CD4-positive, alpha-beta T cell (primary cell): ENCODE results near the gene RTL5. TPM values are rescaled to one million over a fixed set of nuclear protein-coding genes. Genes with fewer than 3 reads are reported as not detected.

ENCODE experiments used
- ATAC-seq: fragments of 200-7000 bp; cut with Tn5 transposase; one replicate; pipeline ENCODE4 v1.10.0; 2022; ENCODE audit warnings: mild to moderate bottlenecking; ENCODE audit not compliant: poor library complexity
- CTCF ChIA-PET: fragments of 350-600 bp; sonication (Branson Sonifier 250); formaldehyde crosslinking; loops from one replicate; lab custom pipeline; 2021; ENCODE audit warnings: antibody characterized with exemption, inconsistent platforms; lab: Charles Lee
- POLR2A ChIA-PET: fragments of 350-600 bp; sonication (Branson Sonifier 250); formaldehyde crosslinking; loops from one replicate; lab custom pipeline; 2021; ENCODE audit warnings: antibody characterized with exemption, inconsistent platforms; lab: Charles Lee
- DNase-seq, 14 experiments: peaks; one replicate each; pipeline ENCODE4 v3.0.0-alpha.2; 2013 to 2020; ENCODE audit warnings: mixed read lengths in 2 of 14
- H3K27ac ChIP-seq, 2 donors: one replicate each; pipeline versions ENCODE4 v1.5.1 to v1.7.0; 2013; ENCODE audit warnings: low read length in 2 of 2, low read depth in 1 of 2, mild to moderate bottlenecking in 1 of 2
- H3K27me3 ChIP-seq, 2 experiments: 1 replicate in 1 of 2; 2 replicates in 1 of 2; pipeline versions ENCODE4 v1.6.1 to v1.7.0; 2013; ENCODE audit warnings: low read length in 2 of 2, control low read depth in 1 of 2, mild to moderate bottlenecking in 1 of 2, moderate library complexity in 1 of 2; ENCODE audit not compliant: insufficient read depth in 2 of 2, control insufficient read depth in 1 of 2
- H3K36me3 ChIP-seq: one replicate; pipeline ENCODE4 v1.6.1; 2013; ENCODE audit warnings: low read length, control low read depth; ENCODE audit not compliant: insufficient read depth
- H3K4me1 ChIP-seq: one replicate; pipeline ENCODE4 v1.6.1; 2013; ENCODE audit warnings: low read length, control low read depth; ENCODE audit not compliant: insufficient read depth
- H3K4me3 ChIP-seq: one replicate; pipeline ENCODE4 v1.5.1; 2013; ENCODE audit warnings: mild to moderate bottlenecking, low read length, moderate library complexity
- H3K9me3 ChIP-seq, 2 experiments: 1 replicate in 1 of 2; 2 replicates in 1 of 2; pipeline versions ENCODE4 v1.6.1 to v1.7.0; 2013; ENCODE audit warnings: low read length in 2 of 2, mild to moderate bottlenecking in 2 of 2, control low read depth in 1 of 2, moderate library complexity in 1 of 2; ENCODE audit not compliant: control insufficient read depth in 1 of 2, insufficient read depth in 1 of 2
- H3K27ac Mint-ChIP-seq: one replicate; pipeline ENCODE4 v1.8.0; 2020; ENCODE audit warnings: mixed read lengths
- H3K27me3 Mint-ChIP-seq: one replicate; pipeline ENCODE4 v1.8.0; 2021; ENCODE audit warnings: mixed read lengths
- H3K36me3 Mint-ChIP-seq: one replicate; pipeline ENCODE4 v1.8.0; 2021; ENCODE audit warnings: low read depth, mixed read lengths
- H3K4me1 Mint-ChIP-seq: one replicate; pipeline ENCODE4 v1.8.0; 2021; ENCODE audit warnings: low read depth, mixed read lengths
- H3K4me3 Mint-ChIP-seq: one replicate; pipeline ENCODE4 v1.8.0; 2020; ENCODE audit warnings: mild to moderate bottlenecking, mixed read lengths
- H3K9me3 Mint-ChIP-seq: one replicate; pipeline ENCODE4 v1.8.0; 2020; ENCODE audit warnings: mixed read lengths
- CTCF ChIP-seq: fragments of 200-600 bp; IDR thresholded peaks from one replicate; pipeline ENCODE4 v1.8.0; 2022; ENCODE audit warnings: antibody characterized with exemption, mild to moderate bottlenecking
- intact Hi-C, 2 experiments: fragments of 100-400 bp; cut with DNase I in 1 of 2; cut with micrococcal nuclease in 1 of 2; formaldehyde crosslinking; loops; one replicate each; pipeline versions ENCODE4 v1.15.1 to v1.9.0; 2023 to 2025; cut with DNase I, micrococcal nuclease
- total RNA-seq, 174 experiments: library from RNA in 2 of 174; stranded (reverse) in 2 of 174; gene quantifications; one replicate each; pipeline ENCODE4 v1.2.3 and lab custom pipeline; 2021 to 2026

RTL5 gene
- total RNA-seq, 2 experiments from 2014 or later, result 1.1 to 1.2 TPM

- intact Hi-C loops, result no loop called here
- Histone ChIP-seq H3K9me3 (no peaks in the 10 kb centered on the region), H3K4me1 (peaks cover 29% of the 10 kb centered on the region), H3K27me3 (peaks cover 0 to 10% of the 10 kb centered on the region in 2 experiments), H3K36me3 (peaks cover 2% of the 10 kb centered on the region), H3K27ac (no peak overlapping the region), H3K4me3 (peak overlapping the region; percentile 36)
- H3K9me3 Mint-ChIP-seq, result no peaks in the 10 kb centered on the region
- H3K36me3 Mint-ChIP-seq, result no peaks in the 10 kb centered on the region
- H3K27me3 Mint-ChIP-seq, result peaks cover 33% of the 10 kb centered on the region
- no peak overlapping the region for H3K4me3 Mint-ChIP-seq
- no peak overlapping the region for H3K27ac Mint-ChIP-seq
- peaks cover 15% of the 10 kb centered on the region for H3K4me1 Mint-ChIP-seq
- no peak for TF ChIP-seq CTCF
- ChIA-PET POLR2A (interaction anchor here (0.7 to 0.9 kb wide), 2 partner anchors 30 to 121 kb away, joined by 3 read pairs; no protein-coding TSS in a partner anchor), CTCF (no interaction called here)
- DNase-seq (no peak), ATAC-seq (no peak)
Measured at GRCh38 chrX:72130762-72131250, 909 bp downstream of the RTL5 start.

- Mint-ChIP-seq H3K27ac (no peak overlapping the region), H3K36me3 (no peaks in the 10 kb centered on the region), H3K27me3 (peaks cover 33% of the 10 kb centered on the region), H3K4me3 (no peak overlapping the region), H3K9me3 (no peaks in the 10 kb centered on the region), H3K4me1 (peaks cover 17% of the 10 kb centered on the region)
- ChIA-PET POLR2A (interaction anchor here (0.9 kb wide), 1 partner anchor 29 kb away, joined by 3 read pairs; no protein-coding TSS in a partner anchor), CTCF (no interaction called here)
- Histone ChIP-seq H3K27me3 (peaks cover 0 to 10% of the 10 kb centered on the region in 2 experiments), H3K27ac (no peak overlapping the region), H3K9me3 (no peaks in the 10 kb centered on the region), H3K36me3 (peaks cover 2% of the 10 kb centered on the region), H3K4me3 (no peak overlapping the region), H3K4me1 (peaks cover 34% of the 10 kb centered on the region)
- TF ChIP-seq CTCF, result no peak
- DNase-seq, result no peak
- ATAC-seq, result no peak
- intact Hi-C loops, result no loop called here
Measured at GRCh38 chrX:72130156-72130761, 1.5 kb downstream of the RTL5 start.

- CTCF ChIA-PET, result no interaction called here
Measured at GRCh38 chrX:72129661-72130060, 2.1 kb downstream of the RTL5 start.

More at GRCh38 chrX:72129661-72130060, 2.1 kb downstream of the RTL5 start:
- no peaks in the 10 kb centered on the region for H3K36me3 Mint-ChIP-seq
- Histone ChIP-seq H3K4me1 (peaks cover 40% of the 10 kb centered on the region), H3K4me3 (no peak overlapping the region), H3K9me3 (no peaks in the 10 kb centered on the region), H3K36me3 (peaks cover 2% of the 10 kb centered on the region), H3K27ac (no peak overlapping the region), H3K27me3 (peaks cover 0 to 10% of the 10 kb centered on the region in 2 experiments)
- H3K9me3 Mint-ChIP-seq, result no peaks in the 10 kb centered on the region
- DNase-seq, result no peak
- peaks cover 33% of the 10 kb centered on the region for H3K27me3 Mint-ChIP-seq
- intact Hi-C loops, result loop anchor here in 1 of 2 experiments (2.0 kb wide), 1 partner anchor 25 kb away; no protein-coding TSS in a partner anchor
- H3K4me3 Mint-ChIP-seq, result peak overlapping the region; percentile 77
- POLR2A ChIA-PET, result no interaction called here
- H3K4me1 Mint-ChIP-seq, result peaks cover 23% of the 10 kb centered on the region
- ATAC-seq, result no peak
- H3K27ac Mint-ChIP-seq, result no peak overlapping the region
- no peak for TF ChIP-seq CTCF
